Activated CD4-positive, alpha-beta T cell treated with anti-CD3 and anti-CD28 coated beads for 4 hours (primary cell): ENCODE data around the gene OR5M3.

Experiments used
- DNase-seq, 2 donors: peaks; one replicate each; pipeline ENCODE4 v3.0.0-alpha.2; 2020

Gene OR5M3

DNA sequence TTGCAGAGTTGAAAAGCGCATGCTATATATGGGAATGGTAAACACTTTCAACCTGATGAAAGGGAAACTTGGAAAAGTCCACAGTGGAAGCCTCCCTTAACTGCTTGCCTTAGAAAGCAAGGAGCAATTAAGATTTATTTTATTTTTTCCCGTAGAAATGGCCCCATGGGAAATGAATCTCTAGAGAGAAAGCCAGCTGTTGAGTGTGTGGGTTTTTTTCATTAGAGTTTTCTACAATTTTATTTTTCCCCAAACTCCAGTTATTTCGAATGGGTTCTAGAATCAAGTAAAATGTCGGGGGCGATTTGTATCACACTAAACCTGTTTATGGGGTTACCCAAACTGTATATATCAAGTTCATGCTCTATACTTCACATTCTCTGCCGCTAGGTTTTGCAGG, at the start of gene OR5M3:
Gene OR5M3, minus strand, starts transcription at position 101 of the 400 bp plus-strand sequence. CDS start 2,855 bp downstream, outside the sequence.
- no peak for DNase-seq

DNA sequence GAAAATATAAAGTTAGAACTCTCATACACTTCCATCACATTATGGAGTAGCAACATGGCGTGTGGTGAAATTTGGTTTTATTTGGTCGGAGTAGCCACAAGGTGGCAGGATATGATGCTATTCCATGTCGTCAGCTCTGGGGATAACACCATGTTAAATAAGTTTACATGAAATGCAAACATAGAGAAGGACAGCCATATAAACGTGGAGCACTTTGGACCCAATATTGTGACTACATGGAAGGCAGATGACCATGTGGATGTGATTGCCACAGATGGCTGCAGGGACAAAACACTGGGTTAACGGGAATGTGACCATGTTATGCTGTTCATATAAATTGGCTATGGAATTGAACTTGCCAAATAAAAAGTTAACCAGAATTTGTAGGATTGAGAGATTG, 48.9 kb upstream of the OR5M3 start:
- DNase-seq = no peak

DNA sequence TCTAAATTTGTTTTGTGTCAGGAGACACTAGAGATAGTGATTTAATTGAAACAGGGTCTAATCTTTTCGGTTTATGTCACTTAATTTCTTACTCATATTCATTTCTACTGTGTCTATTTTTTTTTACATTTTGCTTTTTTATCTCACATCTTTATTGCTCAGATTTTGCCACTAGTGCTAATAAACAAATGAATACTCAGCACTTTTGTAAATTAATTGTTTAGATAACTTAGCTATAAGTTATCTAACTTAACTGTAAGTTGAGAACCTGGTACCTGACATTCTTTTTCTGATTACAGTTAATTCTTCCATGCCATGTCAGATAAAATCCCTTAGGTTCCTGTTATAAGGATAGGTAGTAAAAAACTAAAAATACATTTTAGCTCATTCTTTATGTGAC, 40.1 kb upstream of the OR5M3 start:
- DNase-seq = no peak

DNA sequence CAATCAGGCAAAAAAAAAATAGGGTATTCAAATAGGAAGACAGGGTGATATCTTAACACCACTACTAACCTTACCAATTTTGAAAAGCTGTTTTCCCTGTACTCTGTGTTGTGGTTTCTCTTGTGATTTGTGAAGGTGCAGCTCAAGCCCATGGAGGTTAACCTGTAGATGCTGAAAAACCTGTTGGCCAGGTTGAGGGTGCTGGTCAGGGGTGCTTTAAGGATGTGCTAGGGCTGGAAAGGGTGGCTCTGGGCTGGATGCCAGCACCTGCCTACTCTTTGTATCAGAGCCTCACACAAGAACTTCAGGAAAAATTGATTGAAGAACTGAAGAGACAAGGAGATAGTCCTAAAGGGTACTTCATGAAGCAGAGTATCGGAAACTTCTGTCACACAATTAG, 36.3 kb upstream of the OR5M3 start:
- no peak for DNase-seq

DNA sequence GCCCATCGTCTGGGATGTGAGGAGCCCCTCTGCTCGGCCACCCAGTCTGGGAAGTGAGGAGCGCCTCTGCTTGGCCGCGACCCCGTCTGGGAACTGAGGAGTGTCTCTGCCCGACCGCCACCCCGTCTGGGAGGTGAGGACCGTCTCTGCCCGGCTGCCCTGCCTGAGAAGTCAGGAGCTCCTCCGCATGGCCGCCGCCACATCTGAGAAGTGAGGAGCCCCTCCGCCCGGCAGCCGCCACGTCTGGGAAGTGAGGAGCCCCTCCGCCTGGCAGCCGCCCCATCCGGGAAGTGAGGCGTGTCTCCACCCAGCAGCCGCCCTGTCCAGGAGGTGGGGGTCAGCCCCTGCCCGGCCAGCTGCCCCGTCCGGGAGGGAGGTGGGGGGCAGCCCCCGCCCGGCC, 23.9 kb upstream of the OR5M3 start:
- no peak for DNase-seq

DNA sequence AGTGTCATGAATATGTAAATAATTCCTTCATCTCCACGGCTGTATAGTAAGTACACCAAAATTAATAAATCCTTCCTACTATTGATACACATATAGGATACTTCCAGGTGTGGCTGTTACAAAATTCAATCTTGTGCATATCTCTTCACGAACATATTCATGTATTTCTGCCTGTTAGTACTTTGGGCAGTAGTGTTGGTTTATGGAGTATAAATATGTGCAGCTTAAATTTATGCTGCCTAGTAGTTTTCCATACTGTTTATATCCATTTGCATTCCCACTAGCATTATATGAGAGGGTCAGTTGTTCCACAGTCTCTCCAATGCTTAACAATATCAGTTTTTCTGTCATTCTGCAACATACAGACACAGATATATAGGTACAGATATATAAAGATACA, 22.0 kb upstream of the OR5M3 start:
- DNase-seq = no peak

DNA sequence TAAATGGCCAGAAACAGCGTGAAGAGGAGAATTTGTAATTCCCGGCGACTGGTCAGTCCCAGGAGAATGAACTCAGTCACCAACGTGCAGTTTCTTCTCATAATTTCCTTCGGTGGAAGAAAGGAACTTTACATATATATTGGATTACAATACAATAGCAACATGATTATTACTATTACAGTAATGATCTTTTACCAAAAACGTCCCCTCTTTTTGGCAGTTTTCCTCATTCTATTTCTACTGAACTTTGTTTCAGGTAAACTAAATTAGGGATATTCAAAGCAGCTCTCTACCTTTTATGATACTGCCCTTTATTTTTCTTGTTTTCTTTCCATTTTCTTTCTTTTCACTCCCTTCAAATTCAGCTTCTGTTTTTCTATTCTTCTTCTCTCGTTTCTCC, 18.1 kb upstream of the OR5M3 start, which contains the start of gene OR5M8:
Gene OR5M8, minus strand, starts transcription at position 101 of the 400 bp plus-strand sequence. Its CDS starts 0 bp downstream, at position 101.
- DNase-seq = no peak

DNA sequence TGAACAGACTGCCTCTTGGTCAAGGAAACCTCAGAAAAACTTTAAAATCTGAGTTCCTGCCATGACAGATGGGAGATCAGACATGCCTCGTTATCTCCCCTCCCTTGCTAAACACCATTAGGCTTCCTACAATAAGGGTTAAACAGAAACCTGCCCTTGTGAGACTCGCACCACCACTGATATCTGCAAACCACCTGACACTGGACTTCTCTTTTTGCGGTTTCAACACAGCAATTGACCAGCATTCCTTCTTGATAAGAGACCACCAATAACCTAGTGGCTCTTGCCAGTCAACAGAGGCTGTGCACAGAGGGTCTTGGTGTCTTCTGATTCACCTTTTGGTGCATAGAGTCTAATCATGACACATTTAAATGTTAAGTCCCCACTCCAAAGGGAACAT, 13.6 kb upstream of the OR5M3 start:
- DNase-seq = no peak

DNA sequence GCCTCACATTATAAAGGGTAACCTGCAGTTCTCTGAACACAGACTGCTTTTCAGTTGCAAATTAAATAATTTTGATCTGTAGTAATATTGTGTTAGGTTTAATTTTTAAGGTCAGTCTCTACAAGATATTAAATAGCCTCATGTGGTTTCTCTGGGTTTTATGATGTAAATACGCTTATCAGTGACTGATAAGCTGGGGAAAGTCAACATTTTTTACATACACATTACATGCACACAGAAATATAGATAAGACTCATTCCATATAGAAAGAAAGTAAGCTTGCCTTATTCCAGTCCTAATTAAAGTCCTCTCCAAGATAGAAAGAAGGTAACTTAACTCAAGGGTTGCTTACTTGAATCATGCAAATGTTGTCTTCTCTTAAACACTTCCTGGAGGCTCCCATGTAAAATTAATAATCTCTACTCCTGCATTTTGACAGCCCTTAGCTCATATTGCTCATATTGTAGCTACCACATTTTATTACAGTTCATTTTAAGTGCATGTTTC, 1.6 kb upstream of the OR5M3 start:
- DNase-seq = no peak

DNA sequence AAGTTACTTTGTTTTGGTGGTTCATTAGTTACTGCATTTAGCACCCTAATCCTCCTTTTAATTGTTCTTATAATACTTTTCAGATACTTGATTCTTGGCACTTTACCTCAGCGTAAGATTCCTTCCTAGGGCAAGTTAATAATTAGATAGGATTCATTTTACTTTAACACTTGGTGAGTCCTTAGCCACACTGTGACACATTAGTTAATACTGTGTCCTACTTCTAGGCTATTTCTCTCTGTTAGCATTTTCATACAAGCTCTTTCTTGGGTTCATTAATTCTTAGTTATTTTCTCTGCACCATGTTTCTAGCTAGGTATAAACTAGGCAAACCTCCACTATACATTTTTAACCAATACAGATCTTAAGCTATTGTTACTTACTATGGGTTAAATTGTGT, 16.1 kb downstream of the OR5M3 start:
- no peak for DNase-seq

DNA sequence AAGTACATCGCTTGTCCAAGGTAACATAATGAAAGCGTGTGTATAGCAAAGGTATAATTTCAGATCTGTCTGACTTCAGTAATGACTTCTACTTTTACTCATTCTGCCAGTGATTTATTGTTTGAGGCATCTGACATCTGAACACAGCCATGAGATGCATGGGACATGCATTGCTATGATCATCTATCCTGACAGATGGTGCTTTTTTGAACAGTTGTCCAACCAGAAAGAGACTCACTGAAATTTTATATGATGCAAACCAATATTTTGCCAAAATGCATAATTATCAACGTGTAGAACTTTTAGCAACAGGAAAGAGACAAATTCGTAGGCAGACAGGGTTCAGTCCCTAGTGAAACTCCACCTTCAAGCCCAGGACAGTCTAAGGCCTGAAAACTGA, 19.6 kb downstream of the OR5M3 start:
- no peak for DNase-seq
